HG03439 (cell line): ENCODE measurements around the gene ABL1.

Experiments
- ATAC-seq: cut with Tn5 transposase; IDR thresholded peaks from one replicate; pipeline ENCODE4 v1.9.1; 2021; ENCODE audit warnings: mild to moderate bottlenecking, moderate library complexity; ENCODE audit not compliant: unreplicated experiment

ABL1 gene

DNA sequence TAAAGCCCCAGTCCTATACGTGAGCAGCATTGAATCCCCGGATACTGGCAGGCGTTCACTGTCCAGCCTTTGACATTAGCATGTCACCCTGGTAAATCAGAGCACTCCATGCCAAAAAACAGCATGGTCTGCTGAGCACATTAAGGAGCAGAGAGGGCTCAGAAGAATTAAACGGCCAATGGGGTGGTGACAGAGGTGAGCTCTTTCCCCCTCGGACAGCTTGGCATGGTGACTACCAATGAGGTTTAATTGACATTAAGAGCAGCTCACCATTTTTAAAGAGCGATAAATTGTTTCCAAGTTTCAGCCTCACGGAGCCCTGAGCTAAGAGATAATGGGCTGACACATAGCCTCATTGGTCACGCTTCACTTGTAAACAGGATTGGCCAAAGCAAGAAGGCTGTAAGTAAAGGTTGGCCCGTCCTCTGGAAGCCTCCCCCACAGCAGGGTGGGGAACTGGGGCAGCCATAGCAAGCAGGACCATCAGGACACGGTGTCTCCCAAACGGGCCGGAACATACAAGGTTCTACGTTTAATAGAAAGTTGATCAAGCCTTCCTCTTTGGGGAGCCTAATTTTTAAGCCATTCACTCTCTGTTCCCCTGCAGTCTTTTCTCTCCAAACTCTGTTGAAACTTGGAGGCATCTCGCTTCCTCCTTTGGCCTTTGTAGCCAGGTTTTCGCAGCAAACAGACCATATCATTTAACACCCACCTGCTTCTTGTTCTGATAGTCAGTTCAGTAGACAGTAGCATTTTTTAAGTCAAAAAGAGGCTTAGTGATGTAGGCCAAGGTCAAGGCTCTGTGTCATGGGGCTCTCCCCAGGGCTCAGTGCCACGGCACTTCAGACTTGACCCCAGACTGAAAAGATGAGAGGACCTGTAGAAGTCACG lies 35.7 kb downstream of the ABL1 start:
- no peak for ATAC-seq

DNA sequence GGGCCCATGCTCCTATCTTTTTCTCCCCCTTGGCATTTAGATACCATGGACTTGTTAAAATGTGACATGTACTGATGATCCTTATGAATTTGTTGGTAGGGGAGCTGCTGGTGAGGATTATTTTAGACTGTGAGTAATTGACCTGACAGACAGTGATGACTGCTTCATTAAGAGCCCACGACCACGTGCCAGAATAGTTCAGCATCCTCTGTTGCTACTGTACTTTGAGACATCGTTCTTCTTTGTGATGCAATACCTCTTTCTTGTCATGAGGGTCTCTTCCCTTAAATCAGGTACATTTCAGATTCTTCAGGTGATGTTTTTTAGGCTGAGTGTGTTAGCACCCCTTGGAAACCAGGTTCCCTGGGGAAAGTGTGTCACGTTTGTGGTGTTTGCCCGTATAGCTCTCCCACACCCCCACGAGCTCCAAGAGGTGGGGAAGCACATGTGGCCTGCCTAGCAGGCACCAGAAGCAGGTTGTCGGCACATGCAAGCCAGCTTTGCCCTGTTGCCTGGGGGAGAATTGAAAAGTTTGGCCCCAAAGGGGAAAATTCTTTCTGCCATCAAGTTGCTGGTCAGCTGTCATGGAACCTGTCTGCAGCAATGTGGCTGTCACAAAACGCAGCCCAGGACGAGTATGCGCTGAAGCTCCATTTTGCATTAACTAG lies 36.5 kb downstream of the ABL1 start:
- ATAC-seq = no peak

- no peak for ATAC-seq
Observed at GRCh38 chr9:130872093-130872492, 37.0 kb downstream of the ABL1 start.

DNA sequence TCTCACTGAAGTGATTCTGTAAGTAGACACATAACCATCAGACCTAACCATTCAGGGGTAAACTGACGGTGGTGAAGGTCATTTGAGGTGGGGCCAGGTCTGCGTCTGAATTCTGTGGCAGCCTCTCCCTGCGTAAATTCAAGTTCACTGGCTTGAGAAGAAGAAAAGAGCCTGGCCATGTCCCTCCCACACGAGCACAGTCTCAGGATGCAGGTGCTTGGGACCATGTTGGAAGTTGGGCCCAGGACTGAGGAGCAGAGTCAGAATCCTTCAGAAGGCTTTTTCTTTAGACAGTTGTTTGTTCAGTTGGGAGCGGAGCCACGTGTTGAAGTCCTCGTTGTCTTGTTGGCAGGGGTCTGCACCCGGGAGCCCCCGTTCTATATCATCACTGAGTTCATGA lies 37.5 kb downstream of the ABL1 start:
- ATAC-seq = no peak

DNA sequence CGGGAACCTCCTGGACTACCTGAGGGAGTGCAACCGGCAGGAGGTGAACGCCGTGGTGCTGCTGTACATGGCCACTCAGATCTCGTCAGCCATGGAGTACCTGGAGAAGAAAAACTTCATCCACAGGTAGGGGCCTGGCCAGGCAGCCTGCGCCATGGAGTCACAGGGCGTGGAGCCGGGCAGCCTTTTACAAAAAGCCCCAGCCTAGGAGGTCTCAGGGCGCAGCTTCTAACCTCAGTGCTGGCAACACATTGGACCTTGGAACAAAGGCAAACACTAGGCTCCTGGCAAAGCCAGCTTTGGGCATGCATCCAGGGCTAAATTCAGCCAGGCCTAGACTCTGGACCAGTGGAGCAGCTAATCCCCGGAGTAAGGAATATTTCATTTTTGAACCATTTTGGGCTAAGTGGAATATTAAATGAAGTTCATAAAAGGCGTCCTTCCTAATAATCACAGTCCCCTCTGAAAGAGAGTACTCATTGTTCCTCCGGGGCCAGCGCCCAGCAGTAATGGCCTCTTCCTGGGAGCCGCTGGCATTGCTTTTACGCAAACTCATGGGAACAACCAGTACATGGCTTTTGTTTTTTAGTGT lies 38.0 kb downstream of the ABL1 start:
- ATAC-seq = no peak

- ATAC-seq = no peak
Observed at GRCh38 chr9:130873966-130874365, 38.9 kb downstream of the ABL1 start.

GRCh38 chr9:130874783-130875182 lies 39.7 kb downstream of the ABL1 start:
- ATAC-seq = no peak

DNA sequence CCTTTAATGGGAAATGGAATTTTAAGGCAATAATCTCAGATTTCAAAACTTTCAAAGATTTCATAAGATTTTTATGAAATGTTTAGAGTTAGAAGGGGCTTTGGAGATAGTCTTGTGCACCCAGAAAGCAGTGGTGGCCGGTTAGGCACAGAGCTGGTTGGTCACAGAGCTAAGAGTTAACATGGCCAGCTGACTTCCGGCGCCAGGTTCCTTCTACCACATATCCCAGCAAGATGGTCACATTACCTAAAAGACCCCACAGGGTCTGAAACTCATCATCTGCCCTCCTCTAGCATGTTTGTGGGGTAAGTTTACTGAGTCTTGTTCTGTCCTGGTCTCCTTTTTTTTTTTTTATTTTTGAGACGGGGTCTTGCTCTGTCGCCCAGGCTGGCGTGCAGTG lies 42.2 kb downstream of the ABL1 start:
- no peak for ATAC-seq

- no peak for ATAC-seq
Observed at GRCh38 chr9:130878295-130878694, 43.2 kb downstream of the ABL1 start.

DNA sequence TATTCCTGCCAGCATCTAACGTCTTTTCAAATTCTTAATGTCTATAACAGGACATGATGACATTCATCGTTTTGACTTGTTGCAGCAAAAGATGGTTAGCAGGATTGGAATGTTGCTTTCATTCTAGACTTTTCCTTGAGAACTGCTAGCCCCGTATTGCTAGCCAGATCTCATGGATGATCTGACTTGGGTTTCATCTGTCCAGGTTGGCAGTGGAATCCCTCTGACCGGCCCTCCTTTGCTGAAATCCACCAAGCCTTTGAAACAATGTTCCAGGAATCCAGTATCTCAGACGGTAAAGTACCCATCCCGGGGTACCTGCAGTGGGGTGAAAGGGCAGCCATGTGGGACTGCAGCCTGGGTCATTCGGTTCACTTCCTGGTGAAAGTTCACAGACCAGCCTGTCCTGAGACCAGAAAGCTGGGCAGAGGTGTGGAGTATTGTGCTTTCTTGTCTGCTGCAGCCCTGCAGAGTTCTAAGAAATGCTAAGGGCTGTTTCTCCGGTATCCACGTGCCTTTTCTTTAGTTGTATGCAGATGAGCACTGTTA lies 44.9 kb downstream of the ABL1 start:
- no peak for ATAC-seq

- no peak for ATAC-seq
Observed at GRCh38 chr9:130880599-130881220, 45.7 kb downstream of the ABL1 start.

- ATAC-seq = no peak
Observed at GRCh38 chr9:130881516-130881915, 46.5 kb downstream of the ABL1 start.

- no peak for ATAC-seq
Observed at GRCh38 chr9:130882696-130883225, 47.7 kb downstream of the ABL1 start.

- ATAC-seq = no peak
Observed at GRCh38 chr9:130883479-130883878, 48.4 kb downstream of the ABL1 start.

GRCh38 chr9:130884111-130884531 lies 49.1 kb downstream of the ABL1 start:
- ATAC-seq = no peak

- ATAC-seq = no peak
Observed at GRCh38 chr9:130884542-130885483, 49.8 kb downstream of the ABL1 start.

DNA sequence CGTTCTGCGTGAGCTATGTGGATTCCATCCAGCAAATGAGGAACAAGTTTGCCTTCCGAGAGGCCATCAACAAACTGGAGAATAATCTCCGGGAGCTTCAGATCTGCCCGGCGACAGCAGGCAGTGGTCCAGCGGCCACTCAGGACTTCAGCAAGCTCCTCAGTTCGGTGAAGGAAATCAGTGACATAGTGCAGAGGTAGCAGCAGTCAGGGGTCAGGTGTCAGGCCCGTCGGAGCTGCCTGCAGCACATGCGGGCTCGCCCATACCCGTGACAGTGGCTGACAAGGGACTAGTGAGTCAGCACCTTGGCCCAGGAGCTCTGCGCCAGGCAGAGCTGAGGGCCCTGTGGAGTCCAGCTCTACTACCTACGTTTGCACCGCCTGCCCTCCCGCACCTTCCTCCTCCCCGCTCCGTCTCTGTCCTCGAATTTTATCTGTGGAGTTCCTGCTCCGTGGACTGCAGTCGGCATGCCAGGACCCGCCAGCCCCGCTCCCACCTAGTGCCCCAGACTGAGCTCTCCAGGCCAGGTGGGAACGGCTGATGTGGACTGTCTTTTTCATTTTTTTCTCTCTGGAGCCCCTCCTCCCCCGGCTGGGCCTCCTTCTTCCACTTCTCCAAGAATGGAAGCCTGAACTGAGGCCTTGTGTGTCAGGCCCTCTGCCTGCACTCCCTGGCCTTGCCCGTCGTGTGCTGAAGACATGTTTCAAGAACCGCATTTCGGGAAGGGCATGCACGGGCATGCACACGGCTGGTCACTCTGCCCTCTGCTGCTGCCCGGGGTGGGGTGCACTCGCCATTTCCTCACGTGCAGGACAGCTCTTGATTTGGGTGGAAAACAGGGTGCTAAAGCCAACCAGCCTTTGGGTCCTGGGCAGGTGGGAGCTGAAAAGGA lies 50.7 kb downstream of the ABL1 start:
- ATAC-seq = no peak

DNA sequence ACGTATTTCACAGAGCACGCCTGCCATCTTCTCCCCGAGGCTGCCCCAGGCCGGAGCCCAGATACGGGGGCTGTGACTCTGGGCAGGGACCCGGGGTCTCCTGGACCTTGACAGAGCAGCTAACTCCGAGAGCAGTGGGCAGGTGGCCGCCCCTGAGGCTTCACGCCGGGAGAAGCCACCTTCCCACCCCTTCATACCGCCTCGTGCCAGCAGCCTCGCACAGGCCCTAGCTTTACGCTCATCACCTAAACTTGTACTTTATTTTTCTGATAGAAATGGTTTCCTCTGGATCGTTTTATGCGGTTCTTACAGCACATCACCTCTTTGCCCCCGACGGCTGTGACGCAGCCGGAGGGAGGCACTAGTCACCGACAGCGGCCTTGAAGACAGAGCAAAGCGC lies 51.9 kb downstream of the ABL1 start:
- no peak for ATAC-seq
